ENCODE measurements around the gene SIAE.
A peak's percentile ranks its signal among the peaks of the same experiment; 100 is the strongest.

Gene SIAE

DNA sequence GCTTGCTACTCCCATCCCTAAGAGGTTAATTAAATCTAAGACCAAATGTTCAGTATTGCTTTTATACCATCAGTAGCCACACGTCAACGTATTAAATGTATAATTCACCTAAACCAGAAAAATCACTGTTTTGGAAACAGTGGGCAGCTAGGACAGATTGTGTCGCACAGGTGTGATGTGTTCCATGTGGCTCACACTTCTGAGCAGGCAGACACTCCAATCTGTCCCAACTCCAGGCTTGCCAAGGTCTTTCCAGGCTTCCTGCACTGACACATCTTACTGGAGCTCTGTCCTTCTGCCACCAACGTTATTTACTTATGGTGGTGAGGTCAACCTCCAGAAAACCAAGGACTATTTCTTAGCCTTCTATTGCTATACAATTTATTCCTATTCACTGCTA, 11.4 kb downstream of the SIAE start:
- DNase-seq = no peak

DNA sequence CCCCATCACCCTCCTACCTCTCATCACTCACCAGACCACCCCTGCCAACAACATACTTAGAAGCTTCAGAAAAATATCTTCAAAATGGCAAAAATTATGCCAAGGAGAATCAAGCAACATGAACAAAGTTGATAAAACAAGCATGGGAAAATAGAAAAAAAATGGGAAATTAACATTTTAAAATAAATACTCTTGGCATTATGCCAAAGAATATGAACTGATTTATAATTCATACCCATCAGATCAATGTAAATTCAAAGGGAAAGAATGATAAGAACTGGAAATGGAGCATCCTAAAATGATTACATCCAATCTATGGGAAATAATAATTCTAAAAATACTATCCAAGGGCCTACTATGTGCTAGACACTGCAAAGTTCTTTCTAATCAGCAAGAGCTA, 12.0 kb downstream of the SIAE start:
- no peak for DNase-seq

DNA sequence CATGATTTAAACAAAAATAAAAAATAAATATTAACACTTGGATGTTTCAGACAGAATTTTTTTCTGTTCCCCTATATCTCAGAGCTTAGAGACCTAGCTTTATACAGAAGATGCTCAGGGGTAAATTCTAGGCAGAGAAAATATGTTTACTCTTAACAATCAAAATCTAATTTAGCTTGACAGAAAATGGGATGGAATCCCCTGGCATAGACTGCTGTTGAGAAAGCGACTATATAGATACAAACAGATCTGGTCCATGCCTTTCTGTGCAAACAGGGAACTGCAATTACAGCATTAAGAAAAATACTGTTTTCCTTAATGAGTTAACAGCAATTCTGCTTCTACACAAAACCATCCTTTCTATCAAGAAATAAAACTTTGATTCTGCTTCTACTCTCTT, 14.6 kb downstream of the SIAE start:
- no peak for DNase-seq

DNA sequence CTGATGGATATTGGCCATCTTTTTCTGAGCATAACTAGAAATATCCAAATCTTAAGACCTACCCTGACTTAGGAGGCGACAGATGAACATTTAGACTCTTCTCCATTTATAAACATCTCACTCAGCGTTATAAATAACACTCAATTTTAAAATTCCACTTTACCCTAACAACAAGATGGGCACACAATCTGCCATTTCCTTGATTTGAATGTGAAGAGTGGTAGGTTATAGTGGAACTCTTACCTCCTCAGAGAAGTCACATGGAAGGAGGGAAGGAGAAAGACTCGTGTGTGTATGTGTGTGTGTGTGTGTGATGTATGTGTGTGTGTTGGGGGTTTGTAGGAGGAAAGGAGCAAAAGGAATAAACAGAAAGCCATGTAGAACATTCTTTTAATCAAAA, 15.0 kb downstream of the SIAE start:
- no peak for DNase-seq

DNA sequence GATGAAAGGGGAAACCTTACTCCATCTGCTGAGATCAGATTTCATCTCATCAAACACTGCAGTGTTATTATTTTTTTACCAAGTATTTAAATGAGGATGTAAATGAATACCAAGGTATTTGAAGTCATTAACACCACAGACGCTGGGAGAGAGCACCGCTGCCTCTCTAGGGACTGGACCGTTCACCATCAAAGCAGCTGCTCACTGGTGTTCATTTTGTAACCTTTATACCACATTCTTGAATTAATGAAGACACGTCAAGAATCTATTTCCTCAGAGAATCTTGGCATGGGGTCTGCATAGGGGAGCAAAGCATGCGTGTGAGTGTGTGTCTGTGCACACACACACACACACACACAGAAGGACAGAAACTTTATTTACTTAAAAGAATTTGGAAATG, 15.6 kb downstream of the SIAE start:
- no peak for DNase-seq

DNA sequence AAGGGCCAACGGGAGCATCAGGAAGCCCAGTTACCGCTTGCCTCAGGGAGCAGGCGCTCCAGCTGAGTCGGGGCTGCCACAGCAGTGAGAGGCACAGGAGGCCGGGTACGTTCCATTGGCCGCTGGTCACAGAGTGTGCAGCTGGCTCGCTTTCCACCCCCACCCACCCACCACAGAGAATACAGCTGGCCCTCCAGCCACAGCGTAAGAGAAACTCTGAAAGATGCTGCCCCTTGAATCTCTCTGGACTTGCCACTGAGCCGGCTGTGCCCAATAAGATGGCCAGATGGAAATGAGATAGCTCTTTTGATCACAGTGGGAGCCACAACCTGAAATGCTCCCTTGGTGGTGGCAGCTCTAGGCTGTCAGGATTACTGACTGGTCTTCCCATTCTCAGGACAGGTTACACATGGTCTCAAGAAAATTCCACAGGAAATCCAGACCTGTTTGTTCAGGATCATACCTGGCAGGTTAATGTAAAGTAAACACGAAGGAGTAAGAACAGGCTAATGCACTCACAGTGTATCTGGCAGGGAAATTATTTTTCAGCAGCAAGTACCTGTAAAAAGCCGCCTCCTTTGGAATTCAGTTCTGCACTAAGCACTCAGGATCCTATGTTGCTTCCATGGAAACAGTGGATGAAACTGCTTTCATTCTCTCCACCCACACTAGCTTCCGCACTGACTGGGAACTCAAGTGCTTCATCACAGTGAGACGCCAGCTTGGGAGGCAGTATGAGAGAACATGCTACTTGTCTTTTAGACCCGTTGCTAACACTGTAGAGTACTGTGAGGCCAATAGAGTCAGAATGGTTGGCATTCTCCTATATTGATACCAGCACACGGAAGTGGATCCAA, 16.5 kb downstream of the SIAE start:
- DNase-seq = no peak

DNA sequence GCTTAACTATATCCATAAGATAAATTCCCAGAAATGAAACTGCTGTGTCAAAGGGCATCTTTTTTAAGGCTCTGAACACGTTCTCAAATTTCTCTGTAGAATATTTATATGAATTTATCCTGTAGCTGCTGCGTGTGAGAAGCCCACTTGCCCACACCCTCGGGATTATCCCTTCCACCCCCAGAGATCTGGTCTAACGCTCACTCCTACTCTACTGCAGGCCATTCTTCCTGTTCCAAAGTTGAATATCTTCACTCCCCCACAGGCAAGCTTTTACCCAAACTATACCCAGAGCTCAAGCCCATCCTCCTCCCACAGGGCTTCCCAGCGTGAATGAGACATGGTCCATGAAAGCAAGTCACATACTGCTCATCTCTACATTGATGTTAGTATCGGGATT, 24.9 kb downstream of the SIAE start:
- DNase-seq = no peak

DNA sequence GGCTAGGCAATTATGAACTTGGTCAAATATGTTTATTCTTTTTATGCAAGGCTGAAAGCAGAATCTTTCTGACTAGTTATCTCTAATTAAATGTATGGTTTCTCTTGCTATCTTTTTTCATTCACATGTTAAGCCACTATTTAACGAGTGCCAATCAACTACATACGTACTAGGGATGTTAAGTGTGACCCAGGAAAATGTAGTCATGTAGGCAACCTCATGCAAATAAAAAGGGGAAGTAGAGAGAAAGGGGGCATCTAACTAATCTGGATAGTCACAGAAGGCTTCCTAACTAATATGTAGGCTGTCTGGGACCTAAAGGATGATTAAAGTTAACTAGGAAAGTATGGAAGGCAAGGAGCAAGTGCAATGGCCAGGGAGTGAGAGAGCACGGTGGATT, 27.4 kb downstream of the SIAE start:
- DNase-seq = no peak

DNA sequence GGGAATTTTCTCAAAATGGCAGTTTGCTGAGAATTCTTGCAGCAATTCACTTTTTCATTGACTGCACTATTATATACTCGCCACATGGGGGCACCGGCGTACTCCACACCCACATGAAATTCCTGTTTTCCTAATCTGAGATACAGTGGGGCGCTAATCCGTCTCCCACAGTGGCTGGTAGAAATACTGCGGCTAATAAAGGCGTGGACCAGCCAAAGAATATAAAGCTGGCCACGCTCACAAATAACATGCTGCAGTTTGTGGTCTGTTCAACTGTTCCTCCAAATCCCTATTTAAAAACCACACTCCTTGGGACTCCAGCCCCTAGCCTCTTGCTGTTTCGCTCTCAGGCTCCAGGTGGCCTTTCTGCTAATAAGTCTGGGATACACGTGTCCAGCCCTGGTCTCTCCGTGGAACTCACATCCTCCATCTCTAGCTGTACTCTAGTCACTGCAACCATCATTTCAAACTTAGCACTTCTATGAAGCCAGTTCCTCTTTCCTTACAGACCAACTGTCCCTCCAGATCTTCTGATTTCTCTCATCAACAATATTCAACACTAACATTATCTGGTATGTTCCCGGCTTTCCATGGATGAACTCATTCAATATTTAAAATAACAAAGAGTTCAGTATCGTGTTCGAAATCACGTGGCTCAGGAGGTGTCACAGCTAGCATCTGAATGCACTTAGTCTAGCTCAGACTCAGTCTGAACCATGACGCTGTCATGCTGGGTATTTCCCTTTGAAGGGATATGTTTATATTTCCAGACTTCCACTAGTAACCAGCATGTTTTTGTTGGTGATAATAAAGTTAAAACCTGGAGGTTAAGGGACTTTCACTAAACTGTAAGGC, 28.9 kb downstream of the SIAE start:
- DNase-seq = peak; percentile 41 to 44

DNA sequence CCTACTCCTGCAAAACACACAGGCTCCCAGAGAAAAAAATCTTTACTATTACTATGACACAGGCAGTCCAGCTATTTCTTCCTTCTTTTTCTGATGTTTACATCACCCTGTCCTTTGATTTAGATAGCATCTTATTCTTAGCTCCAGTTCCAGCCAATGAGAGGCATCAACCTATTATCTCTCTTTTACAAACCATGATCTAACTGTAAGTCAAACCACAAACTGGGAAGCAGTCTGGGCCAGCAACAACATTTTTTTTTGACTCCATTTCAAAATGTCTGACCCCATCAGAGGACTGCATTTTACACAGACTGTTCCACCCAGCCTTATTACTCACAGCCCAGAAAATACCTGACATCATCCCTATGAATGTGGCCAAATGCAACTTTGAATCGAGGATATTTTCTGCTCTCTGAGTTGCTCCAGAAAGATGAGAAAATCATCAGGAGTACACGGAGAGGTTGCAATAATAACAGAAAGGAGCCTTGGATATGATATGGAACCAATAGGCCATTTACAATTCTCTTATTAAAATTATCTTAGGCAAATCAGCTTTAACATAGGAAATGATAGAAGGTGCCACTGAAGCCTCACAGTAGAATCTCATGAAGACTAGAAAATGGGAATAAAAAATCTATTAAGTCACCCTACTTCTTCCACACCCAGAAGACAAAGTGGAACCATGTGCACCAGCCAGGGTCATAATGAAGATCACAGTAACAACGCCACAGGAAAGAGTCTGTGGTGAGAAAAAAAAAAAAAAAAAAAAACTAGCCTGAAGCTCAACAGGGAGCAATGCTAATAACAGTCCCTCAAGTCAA, 29.7 kb downstream of the SIAE start:
- no peak for DNase-seq

DNA sequence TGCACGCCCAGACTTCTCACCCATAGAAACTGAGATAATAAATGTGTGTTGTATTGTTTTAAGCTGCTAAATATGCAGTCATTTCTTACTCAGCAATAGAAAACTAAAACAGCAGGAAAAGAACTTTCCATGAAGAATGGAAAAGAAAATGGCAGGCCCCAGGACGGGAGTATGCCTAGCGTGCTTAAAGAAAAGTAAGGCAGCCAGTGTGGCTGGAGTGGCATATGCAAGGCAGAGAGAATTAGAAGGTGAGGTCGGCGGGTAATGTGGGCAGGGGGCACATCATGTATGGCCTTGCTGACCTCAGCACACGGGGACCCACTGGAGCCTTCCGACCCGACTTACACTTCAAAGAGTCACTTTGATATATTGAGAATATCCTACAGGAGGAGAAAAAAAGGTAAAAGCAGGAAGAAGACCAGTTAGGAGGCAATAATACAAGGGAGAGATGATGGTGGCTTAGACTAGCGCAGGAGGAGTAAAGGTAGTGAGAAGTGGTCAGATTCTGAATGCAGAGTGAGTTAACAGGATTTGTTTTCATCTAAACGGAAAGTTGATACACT, 30.4 kb downstream of the SIAE start:
- DNase-seq = no peak

DNA sequence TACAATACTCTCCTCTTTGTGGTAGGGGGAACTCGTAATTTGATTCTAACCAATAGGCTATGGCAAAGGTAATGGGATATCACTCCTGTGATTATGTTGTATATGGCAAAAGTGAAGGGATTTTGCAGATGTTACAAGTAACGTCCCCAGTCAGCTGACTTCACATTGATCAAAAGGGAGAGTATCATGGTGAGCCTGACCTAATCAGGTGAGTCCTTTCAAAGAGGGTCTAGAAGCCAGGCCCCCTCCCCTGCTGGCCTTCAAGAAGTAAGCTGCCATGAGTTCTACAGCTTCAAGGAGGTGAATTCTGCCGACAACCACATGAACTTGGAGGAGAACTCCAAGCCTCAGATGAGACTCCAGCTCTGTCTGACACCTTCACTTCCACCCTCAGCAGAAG, 30.9 kb downstream of the SIAE start:
- no peak for DNase-seq

DNA sequence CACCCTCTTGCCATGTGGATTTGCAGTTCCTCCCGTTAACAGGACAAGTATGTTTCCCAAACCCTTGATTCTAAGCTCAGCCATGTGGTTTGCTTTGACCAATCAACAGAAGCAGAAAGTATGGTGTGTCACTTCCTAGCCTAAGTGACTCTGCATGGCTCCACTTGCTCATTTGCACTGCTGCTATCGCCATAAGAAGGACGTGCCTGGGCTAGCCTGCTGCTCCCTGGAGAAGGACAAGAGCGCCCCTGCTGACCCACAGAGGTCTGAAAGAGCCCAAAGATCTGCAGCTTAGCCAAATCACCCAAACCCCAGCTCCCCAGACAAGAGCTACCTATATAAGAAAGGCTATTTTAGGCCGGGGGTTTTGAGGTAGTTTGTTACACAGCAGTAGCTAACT, 32.9 kb downstream of the SIAE start:
- DNase-seq = no peak

DNA sequence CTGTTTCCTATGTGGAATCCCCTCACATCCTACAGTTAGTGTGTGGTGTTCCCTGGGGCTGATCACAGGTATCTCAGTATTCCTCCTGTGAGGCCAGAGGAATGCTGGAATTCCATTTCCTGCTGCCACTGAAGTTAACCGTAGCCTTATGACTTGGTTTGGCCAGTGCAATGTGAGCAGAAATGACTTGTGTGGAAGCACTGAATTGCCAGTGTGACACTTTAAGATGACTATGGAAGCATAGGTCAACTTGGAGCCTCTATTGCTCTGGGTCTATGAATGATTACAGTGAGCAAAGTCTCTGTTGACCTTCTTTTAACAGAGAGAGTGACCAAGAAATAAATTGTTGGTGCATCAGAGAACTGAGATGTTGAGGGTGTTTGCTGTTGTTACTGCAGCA, 34.4 kb downstream of the SIAE start:
- no peak for DNase-seq

DNA sequence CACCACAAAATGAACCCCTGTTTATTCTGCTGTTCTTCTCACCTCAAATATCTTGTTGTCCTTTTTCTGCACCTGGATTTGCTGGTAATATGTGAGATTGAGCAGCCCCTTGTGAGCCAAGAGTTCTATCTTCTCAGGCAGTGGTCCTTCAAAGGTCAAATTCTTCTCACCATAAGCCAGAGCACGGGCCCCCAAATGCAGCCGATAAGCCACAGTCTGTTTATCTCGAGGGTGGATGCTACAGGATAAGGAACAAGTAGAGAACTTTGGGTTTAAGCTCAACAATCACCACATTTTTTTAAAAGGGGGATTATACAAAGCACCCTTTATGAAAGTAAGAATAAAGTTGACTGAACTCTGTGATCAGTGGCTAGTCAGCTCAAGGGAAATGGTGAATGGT, 35.0 kb downstream of the SIAE start:
- DNase-seq = no peak

DNA sequence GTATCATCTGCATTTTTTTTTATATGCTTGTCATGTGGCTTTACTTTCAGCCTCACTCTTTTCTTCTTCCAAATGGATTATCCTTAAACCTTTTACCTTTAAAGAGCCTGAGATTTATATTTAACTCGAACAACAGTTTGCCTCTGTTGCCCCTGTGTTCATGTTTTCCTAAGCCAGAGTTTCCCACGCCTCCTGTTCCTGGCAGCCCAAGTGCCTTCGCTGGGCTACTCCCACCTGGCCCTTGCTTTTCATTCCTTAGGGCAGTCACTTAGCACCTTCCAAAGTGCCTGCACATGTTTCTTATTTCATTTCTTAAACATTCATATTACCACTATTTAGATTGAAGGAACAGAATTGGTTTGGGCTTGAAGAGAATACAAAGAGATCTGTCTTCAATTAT, 37.6 kb downstream of the SIAE start:
- no peak for DNase-seq

DNA sequence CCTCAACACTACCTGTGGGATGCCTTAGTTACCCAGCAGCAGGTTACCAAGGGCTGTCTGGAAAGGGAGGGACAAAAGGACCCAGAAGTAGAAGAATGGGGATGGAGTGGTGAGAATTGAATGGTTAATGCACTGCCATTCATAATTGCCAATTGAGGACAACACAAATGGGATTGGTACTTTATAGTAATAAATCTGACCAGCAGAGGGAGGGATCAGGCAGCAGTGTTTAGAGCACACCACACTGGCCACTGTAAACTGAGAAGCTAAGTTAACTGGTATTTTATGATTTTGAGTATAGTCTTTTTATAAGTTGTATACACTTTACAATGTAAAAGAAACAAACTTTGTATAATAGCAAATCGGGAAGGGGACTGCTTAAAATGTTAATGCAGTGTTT, 40.2 kb downstream of the SIAE start:
- DNase-seq = no peak

DNA sequence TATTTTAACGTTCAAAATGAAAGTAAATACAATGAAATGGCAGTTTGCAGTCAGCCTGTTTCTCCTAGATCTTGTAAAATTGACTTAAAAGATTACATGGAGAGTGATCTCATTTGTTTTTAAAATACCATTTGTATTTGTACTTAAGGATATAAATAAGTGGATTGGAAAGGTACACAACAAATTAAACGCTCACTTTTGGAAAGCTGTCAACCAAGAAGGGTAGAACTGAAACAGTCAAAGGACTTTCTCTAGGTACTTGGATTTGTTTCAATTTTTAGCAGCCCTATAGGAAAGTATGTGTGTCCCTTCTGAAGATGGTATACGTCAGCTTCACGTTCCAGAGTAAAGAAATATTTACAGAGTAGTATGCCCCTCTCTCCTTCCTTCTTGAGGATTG, 43.6 kb downstream of the SIAE start:
- no peak for DNase-seq

DNA sequence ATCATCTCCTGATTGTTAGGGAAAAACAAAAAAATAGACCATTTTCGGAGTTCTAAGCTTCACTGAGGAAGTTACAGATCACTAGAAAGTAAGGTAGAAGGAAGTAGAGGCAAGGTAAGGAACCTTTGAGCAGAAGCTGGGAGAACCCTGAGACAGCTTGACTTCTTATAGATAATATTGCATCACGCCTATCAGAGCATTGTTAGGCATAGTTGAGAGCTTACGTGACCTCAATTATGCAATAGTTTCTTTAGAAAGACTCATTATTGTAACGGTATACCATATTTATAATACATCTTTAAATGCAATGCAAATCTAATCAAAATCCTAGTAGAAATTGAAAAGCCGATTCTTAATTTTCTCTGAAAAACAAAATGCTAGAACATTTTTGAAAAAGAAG, 46.0 kb downstream of the SIAE start:
- no peak for DNase-seq

DNA sequence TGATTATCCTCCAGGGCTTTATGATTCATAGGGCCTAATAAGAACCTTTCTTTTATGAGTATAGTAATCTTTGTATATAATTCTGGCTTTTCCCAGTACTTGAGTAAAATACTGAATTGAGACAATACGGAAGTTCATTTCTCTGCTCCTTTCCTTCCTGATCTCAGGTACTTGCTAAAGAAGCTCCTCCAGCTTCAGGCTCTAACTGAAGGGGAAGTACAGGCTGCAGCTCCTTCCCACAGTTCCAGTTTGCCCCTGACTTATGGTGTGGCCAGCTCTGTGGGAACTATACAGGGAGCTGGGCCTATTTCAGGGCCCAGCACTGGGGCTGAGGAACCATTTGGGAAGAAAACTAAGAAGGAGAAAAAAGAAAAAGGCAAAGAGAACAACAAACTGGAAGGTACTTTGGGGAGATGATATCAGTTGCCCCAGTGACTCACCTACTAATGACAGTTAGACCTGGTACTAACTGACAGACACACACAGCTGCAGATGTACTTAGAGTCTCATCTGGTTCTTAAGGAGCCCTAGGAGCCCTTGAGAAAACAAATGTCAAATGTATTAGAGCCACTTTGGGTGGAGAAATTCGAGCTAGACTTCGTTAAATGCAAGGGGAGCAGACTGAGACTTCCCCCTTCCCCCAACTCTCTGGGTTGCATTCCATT, 47.9 kb downstream of the SIAE start:
- no peak for DNase-seq

DNA sequence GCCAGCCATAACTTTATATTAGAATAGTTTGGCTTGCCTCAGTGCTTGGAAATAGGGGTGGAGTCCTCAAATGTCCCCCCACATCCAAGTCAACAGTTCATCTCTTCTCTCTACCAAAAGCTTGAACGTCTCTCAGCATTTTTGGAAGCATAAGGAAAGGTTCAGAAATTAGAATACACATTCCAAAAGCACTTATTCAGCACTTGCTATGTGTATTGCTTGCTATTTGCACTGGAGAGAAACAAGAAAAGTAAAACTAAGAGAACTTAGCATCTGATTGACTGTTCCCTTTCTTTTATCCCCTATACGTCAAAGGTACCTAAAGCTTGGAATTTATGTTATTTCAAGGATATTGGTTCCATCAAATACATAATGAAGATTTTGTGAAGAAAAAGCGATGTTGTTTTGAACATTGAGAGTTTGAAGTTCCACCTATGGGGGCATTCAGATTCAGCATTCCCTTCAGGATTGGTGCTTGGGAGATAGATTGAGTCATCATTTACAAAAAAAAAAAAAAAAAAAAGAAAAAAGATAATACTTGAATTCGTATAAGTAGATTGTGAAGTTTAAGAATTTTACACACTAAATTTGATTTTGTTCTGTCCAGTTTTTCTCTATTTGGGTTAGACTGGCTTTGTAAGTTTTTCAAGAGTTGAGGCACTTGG, 49.5 kb downstream of the SIAE start:
- no peak for DNase-seq

All from CD4-positive, alpha-beta T cell treated with Interferon alpha-2 for 1 hour (primary cell).